Pancreas (tissue), 10 donors: Measurements from ENCODE around the gene FFAR3. TPM values are rescaled to one million over a fixed set of nuclear protein-coding genes. Genes with fewer than 3 reads are reported as not detected.

Source experiments
- ATAC-seq, 4 donors: fragments of 200-7000 bp; cut with Tn5 transposase; one replicate each; pipeline versions ENCODE4 v1.8.0 to v1.9.1; 2020; ENCODE audit warnings: mild to moderate bottlenecking in 4 of 4, moderate library complexity in 4 of 4
- DNase-seq, 6 donors: peaks; one replicate each; pipeline ENCODE4 v3.0.0-alpha.2; 2020
- FAIRE-seq: peaks from 2 replicates; lab custom pipeline; 2012; peaks lifted over from hg19 to GRCh38; lab: Jason Lieb, UNC
- H3K27ac ChIP-seq, 4 donors: fragments of 200-600 bp; sonication (generic); 1 replicate in 3 of 4; 2 replicates in 1 of 4; pipeline versions ENCODE4 v1.5.0 to v1.8.0; 2020
- H3K27me3 ChIP-seq, 4 donors: fragments of 200-600 bp; one replicate each; pipeline ENCODE4 v1.8.0; 2021
- H3K36me3 ChIP-seq, 3 donors: fragments of 200-600 bp; sonication (generic) in 1 of 3; one replicate each; pipeline versions ENCODE4 v1.5.0 to v1.8.0; 2020 to 2021
- H3K4me1 ChIP-seq, 3 donors: fragments of 200-600 bp; one replicate each; pipeline ENCODE4 v1.8.0; 2021
- H3K4me3 ChIP-seq, 4 donors: fragments of 200-600 bp; sonication (generic) in 2 of 4; one replicate each; pipeline versions ENCODE4 v1.5.0 to v1.8.0; 2020 to 2021
- H3K9me3 ChIP-seq, 4 donors: fragments of 200-600 bp; one replicate each; pipeline ENCODE4 v1.8.0; 2021
- WGBS, 2 donors: extraction: QIAGEN DNeasy Blood & Tissue Kit; methylation state at CpG; one replicate each; pipeline ENCODE4 v1.1.7; 2013; 5-methylcytosine and 5-hydroxymethylcytosine counted together
- intact Hi-C, 3 donors: fragments of 100-400 bp; cut with DNase I; formaldehyde crosslinking; loops; one replicate each; pipeline versions ENCODE4 v1.11.1 to v1.14.2; 2022
- polyA plus RNA-seq, 2 donors: library from polyadenylated mRNA; stranded (reverse); fragments of 200-250 nt; gene quantifications; one replicate each; pipeline ENCODE4 v1.2.3, GENCODE V29; 2013
- total RNA-seq, 6 donors: library from RNA; stranded (reverse); fragmentation: NEBNext Ultra II Directional in 4 of 6; extraction: Animal tissue kit (Norgen Biotek cat#: 25700) in 4 of 6; gene quantifications; one replicate each; pipeline versions ENCODE4 v1.2.1 to v1.2.4, GENCODE V29; 2021 to 2023
- TF ChIP-seq, protein P1 (sequence below), 4 donors: fragments of 200-600 bp; sonication (generic) in 3 of 4; IDR thresholded peaks; one replicate each; pipeline versions ENCODE4 v1.5.0 to v1.8.0; 2021; ENCODE audit warnings: antibody characterized with exemption in 4 of 4
- donor health status: healthy with polysubstance abuse.
- donor health status: DM: no; HTN: no; CAD: no; lungs with moderate emphysema.
- donor health status: DM: no; HTN: no; CAD: no.
- donor health status: control.
- donor health status: control.
- donor health status: Bipolar disorder and iron deficiency.
- donor health status: DM: yes; HTN: yes; CAD: no.
- donor health status: DM: no; HTN: no; CAD: no.
- donor health status: DM: no; HTN: no; CAD: no.
- donor health status: DM: yes; HTN: yes; CAD: no.

Gene FFAR3
- total and polyA plus RNA-seq, 8 donors = 0.09 to 2.7 (median 0.34) TPM; not detected in 1

- no peak for FAIRE-seq
- no peak for DNase-seq
- intact Hi-C loops = no loop called here
- TF ChIP-seq, protein P1, sequence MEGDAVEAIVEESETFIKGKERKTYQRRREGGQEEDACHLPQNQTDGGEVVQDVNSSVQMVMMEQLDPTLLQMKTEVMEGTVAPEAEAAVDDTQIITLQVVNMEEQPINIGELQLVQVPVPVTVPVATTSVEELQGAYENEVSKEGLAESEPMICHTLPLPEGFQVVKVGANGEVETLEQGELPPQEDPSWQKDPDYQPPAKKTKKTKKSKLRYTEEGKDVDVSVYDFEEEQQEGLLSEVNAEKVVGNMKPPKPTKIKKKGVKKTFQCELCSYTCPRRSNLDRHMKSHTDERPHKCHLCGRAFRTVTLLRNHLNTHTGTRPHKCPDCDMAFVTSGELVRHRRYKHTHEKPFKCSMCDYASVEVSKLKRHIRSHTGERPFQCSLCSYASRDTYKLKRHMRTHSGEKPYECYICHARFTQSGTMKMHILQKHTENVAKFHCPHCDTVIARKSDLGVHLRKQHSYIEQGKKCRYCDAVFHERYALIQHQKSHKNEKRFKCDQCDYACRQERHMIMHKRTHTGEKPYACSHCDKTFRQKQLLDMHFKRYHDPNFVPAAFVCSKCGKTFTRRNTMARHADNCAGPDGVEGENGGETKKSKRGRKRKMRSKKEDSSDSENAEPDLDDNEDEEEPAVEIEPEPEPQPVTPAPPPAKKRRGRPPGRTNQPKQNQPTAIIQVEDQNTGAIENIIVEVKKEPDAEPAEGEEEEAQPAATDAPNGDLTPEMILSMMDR (IDR thresholded peaks at IDR 0.05) = no peak
- ATAC-seq = peak in 1 of 4 donors; percentile 7
- Histone ChIP-seq H3K9me3 (no peaks in the 10 kb centered on the region), H3K4me3 (no peak overlapping the region), H3K27ac (peak overlapping the region; percentile 20 to 54 (median 26)), H3K27me3 (no peaks in the 10 kb centered on the region), H3K4me1 (peaks cover 0 to 8% (median 0%) of the 10 kb centered on the region in 3 donors), H3K36me3 (no peaks in the 10 kb centered on the region)
- 84 to 87% methylated on average over 14 of the region's 14 CpGs for WGBS, 2 donors
Measured at GRCh38 chr19:35396240-35396885, 38.1 kb downstream of the FFAR3 start.

DNA sequence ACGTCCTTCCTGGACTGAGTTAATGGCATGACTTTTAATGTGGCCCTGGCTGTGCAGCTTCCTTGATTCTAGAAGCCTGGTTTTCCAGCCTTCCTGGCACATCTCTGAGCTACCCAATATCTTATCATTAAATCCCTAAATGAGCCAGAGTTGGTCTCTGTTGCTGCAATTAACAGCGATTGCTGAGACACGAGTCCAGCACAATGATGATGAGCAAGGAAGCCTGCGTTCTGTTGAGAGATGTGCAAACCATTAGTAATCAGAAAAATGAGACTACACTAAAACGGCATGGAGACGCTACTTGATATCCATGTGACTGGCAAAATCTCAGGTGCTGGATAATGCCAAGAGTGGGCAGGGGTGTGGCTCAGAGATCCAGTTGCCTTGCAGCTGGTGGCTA, 38.8 kb downstream of the FFAR3 start:
- H3K27me3 ChIP-seq = no peaks in the 10 kb centered on the region
- peaks cover 0 to 8% (median 0%) of the 10 kb centered on the region in 3 donors for H3K4me1 ChIP-seq
- TF ChIP-seq, protein P1 (IDR thresholded peaks at IDR 0.05) = no peak
- H3K4me3 ChIP-seq = no peak overlapping the region
- FAIRE-seq = no peak
- no peak overlapping the region for H3K27ac ChIP-seq
- 54 to 63% methylated on average over 6 of the region's 6 CpGs for WGBS, 2 donors
- H3K36me3 ChIP-seq = no peaks in the 10 kb centered on the region
- no peaks in the 10 kb centered on the region for H3K9me3 ChIP-seq
- DNase-seq = no peak
- ATAC-seq = no peak
- intact Hi-C loops = no loop called here

GRCh38 chr19:35398570-35398969, 40.3 kb downstream of the FFAR3 start:
- Histone ChIP-seq H3K4me1 (peaks cover 0 to 8% (median 0%) of the 10 kb centered on the region in 3 donors), H3K36me3 (no peaks in the 10 kb centered on the region), H3K4me3 (no peak overlapping the region), H3K27me3 (no peaks in the 10 kb centered on the region), H3K9me3 (no peaks in the 10 kb centered on the region), H3K27ac (no peak overlapping the region)
- FAIRE-seq (no peak), ATAC-seq (no peak), DNase-seq (no peak)
- TF ChIP-seq, protein P1 (IDR thresholded peaks at IDR 0.05) = no peak
- intact Hi-C loops = no loop called here
- 92 to 93% methylated on average over 12 of the region's 12 CpGs for WGBS, 2 donors

- 76 to 80% methylated on average over 4 of the region's 4 CpGs for WGBS, 2 donors
- Histone ChIP-seq H3K4me1 (peaks cover 0 to 8% (median 0%) of the 10 kb centered on the region in 3 donors), H3K9me3 (no peaks in the 10 kb centered on the region), H3K27me3 (no peaks in the 10 kb centered on the region), H3K27ac (no peak overlapping the region), H3K36me3 (no peaks in the 10 kb centered on the region), H3K4me3 (no peak overlapping the region)
- intact Hi-C loops = no loop called here
- DNase-seq (no peak), ATAC-seq (no peak), FAIRE-seq (no peak)
- TF ChIP-seq, protein P1 (IDR thresholded peaks at IDR 0.05) = no peak
Measured at GRCh38 chr19:35399231-35399630, 41.0 kb downstream of the FFAR3 start.
